Duodenal mucosa (tissue), 2 donors: ENCODE data around the gene RIMS1.
"Not testable (repeated sequence)": the region's sequence is repeated elsewhere in the genome, so short reads cannot be mapped to it uniquely, and the experiment has no call there.

Source experiments
- H3K27ac ChIP-seq: one replicate; pipeline ENCODE4 v1.7.0; 2013; ENCODE audit warnings: low read depth, low read length
- H3K27me3 ChIP-seq, 2 donors: one replicate each; pipeline ENCODE4 v1.7.0; 2013; ENCODE audit warnings: low read length in 2 of 2, control low read depth in 1 of 2; ENCODE audit not compliant: insufficient read depth in 2 of 2, control insufficient read depth in 1 of 2
- H3K36me3 ChIP-seq, 2 donors: one replicate each; pipeline ENCODE4 v1.7.0; 2013; ENCODE audit warnings: low read length in 2 of 2, control low read depth in 1 of 2; ENCODE audit not compliant: insufficient read depth in 2 of 2, control insufficient read depth in 1 of 2
- H3K4me1 ChIP-seq, 2 donors: one replicate each; pipeline ENCODE4 v1.7.0; 2013; ENCODE audit warnings: low read length in 2 of 2, control low read depth in 1 of 2; ENCODE audit not compliant: insufficient read depth in 2 of 2, control insufficient read depth in 1 of 2
- H3K4me3 ChIP-seq, 2 donors: one replicate each; pipeline ENCODE4 v1.7.0; 2013; ENCODE audit warnings: low read length in 2 of 2, low read depth in 1 of 2
- H3K9ac ChIP-seq, 2 donors: one replicate each; pipeline ENCODE4 v1.7.0; 2013; ENCODE audit warnings: low read length in 2 of 2, low read depth in 1 of 2
- H3K9me3 ChIP-seq, 2 donors: one replicate each; pipeline ENCODE4 v1.7.0; 2013; ENCODE audit warnings: low read length in 2 of 2, control low read depth in 1 of 2; ENCODE audit not compliant: control insufficient read depth in 1 of 2

The RIMS1 gene

DNA sequence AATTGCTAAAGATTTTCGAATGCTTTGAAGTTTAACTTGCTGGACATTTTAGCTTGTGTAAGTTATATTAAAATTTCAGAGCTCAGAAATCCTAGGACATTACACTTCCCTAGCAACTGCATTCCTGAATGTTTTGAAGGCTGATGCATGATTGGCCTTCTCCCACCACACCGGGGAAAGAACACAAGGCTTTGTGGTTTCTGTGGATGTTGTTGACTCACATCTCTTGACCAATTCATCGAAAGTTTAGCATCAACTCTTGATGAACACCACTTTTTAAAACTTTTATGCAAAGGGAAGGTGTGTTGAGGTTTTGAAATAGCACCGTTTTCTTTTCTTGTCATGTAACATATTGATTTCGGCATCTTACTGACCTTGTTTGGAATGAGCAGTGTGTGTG, 81.1 kb downstream of the RIMS1 start:
- H3K27me3 ChIP-seq: no peaks in the 10 kb centered on the region
- no peak overlapping the region for H3K27ac ChIP-seq
- H3K9me3 ChIP-seq: no peaks in the 10 kb centered on the region
- no peak overlapping the region for H3K4me3 ChIP-seq
- no peaks in the 10 kb centered on the region for H3K4me1 ChIP-seq
- H3K9ac ChIP-seq: no peak overlapping the region
- H3K36me3 ChIP-seq: no peaks in the 10 kb centered on the region

- Histone ChIP-seq H3K27ac (no peak overlapping the region), H3K4me3 (no peak overlapping the region), H3K9ac (no peak overlapping the region)
Measured at GRCh38 chr6:71977884-71978283, 91.5 kb downstream of the RIMS1 start.

GRCh38 chr6:71979911-71980310, 93.6 kb downstream of the RIMS1 start:
- no peak overlapping the region for H3K4me3 ChIP-seq
- no peak overlapping the region for H3K9ac ChIP-seq
- no peaks in the 10 kb centered on the region for H3K4me1 ChIP-seq
- H3K9me3 ChIP-seq: no peaks in the 10 kb centered on the region
- H3K27ac ChIP-seq: no peak overlapping the region
- no peaks in the 10 kb centered on the region for H3K36me3 ChIP-seq
- H3K27me3 ChIP-seq: no peaks in the 10 kb centered on the region

More at GRCh38 chr6:71977884-71978283, 91.5 kb downstream of the RIMS1 start:
- no peaks in the 10 kb centered on the region for H3K9me3 ChIP-seq
- H3K27me3 ChIP-seq: no peaks in the 10 kb centered on the region
- no peaks in the 10 kb centered on the region for H3K4me1 ChIP-seq
- H3K36me3 ChIP-seq: no peaks in the 10 kb centered on the region

DNA sequence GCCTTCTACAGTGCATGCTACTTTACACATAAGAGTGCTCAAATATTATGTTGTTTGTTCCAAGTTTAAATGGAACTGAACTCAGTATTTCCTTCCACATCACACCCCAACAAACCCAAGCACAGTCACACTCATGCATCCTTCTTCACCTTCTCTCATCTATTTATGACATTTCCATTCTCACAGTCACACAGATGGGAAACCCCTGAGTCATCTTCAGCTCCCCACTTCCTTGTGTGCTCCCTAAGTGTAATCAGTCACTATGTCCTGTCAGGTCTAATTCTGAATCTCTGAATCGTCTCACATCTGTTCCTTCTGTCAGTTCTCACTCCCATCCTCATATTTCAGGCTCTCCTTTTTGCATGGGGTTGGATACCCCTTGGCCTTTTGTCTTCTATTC, 96.0 kb downstream of the RIMS1 start:
- no peaks in the 10 kb centered on the region for H3K9me3 ChIP-seq
- H3K27me3 ChIP-seq: no peaks in the 10 kb centered on the region
- no peak overlapping the region for H3K27ac ChIP-seq
- no peak overlapping the region for H3K4me3 ChIP-seq
- no peaks in the 10 kb centered on the region for H3K36me3 ChIP-seq
- H3K9ac ChIP-seq: no peak overlapping the region
- no peaks in the 10 kb centered on the region for H3K4me1 ChIP-seq

- no peak overlapping the region for H3K27ac ChIP-seq
- no peaks in the 10 kb centered on the region for H3K36me3 ChIP-seq
- no peak overlapping the region for H3K9ac ChIP-seq
- H3K27me3 ChIP-seq: no peaks in the 10 kb centered on the region
- no peaks in the 10 kb centered on the region for H3K4me1 ChIP-seq
- H3K4me3 ChIP-seq: no peak overlapping the region
- no peaks in the 10 kb centered on the region for H3K9me3 ChIP-seq
Measured at GRCh38 chr6:71983131-71983530, 96.8 kb downstream of the RIMS1 start.

DNA sequence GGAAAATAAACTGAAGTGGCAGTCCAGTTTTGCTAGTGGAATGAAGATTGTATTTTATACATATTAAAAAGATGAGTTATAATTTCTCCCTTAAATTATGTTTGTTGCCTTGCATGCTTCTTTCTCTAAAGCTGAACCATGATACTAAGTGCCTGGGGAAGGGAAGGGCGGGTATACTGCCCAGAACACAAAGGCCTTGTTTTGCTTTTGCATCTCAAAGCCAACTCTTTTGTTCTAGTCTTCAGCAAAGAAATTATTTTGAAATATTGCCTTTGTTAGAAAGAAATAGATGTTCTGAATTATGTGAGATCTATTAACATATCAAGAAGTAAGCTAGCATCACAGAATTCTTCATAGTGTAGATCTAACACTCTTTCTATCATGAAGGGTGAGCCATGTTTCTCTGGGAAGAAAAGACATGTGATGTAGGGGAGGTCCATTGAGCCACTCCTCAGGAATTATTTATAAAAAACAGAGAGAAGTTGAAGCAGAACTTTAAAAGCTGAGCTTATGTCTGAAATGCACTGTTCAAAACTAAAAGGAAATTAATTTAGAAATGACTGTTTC, 108.4 kb downstream of the RIMS1 start:
- Histone ChIP-seq H3K27me3 (no peaks in the 10 kb centered on the region), H3K4me1 (no peaks in the 10 kb centered on the region), H3K9me3 (no peaks in the 10 kb centered on the region), H3K9ac (no peak overlapping the region), H3K36me3 (no peaks in the 10 kb centered on the region), H3K27ac (no peak overlapping the region), H3K4me3 (no peak overlapping the region)

DNA sequence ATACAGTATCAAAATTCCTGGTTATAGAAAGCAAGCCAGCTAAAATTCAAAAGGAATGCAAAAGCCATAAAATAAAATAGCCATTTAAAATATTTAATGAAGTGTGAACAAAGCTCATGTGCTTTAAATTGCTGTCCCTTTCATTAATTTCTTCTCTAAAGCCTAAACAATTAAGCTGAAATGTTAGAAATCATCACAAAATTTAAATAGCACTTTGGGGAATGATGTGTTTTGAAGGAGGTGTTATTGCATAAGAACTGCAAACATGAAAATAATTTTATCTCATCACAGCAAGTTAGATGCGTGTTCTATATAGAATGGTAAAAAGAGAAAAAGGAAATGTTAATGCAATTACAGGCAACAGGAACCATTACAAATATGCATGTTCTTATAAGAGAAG, 111.0 kb downstream of the RIMS1 start:
- H3K27ac ChIP-seq: no peak overlapping the region
- no peak overlapping the region for H3K4me3 ChIP-seq
- no peaks in the 10 kb centered on the region for H3K36me3 ChIP-seq
- H3K27me3 ChIP-seq: no peaks in the 10 kb centered on the region
- no peaks in the 10 kb centered on the region for H3K9me3 ChIP-seq
- no peaks in the 10 kb centered on the region for H3K4me1 ChIP-seq
- H3K9ac ChIP-seq: no peak overlapping the region

- no peak overlapping the region for H3K4me3 ChIP-seq
- no peaks in the 10 kb centered on the region for H3K36me3 ChIP-seq
- H3K4me1 ChIP-seq: no peaks in the 10 kb centered on the region
- H3K27me3 ChIP-seq: no peaks in the 10 kb centered on the region
- no peak overlapping the region for H3K27ac ChIP-seq
- H3K9ac ChIP-seq: no peak overlapping the region
- peaks cover 6 to 8% of the 10 kb centered on the region in 2 donors for H3K9me3 ChIP-seq
Measured at GRCh38 chr6:72002415-72002814, 116.1 kb downstream of the RIMS1 start.

GRCh38 chr6:72006591-72006990, 120.2 kb downstream of the RIMS1 start:
- not testable (repeated sequence) for H3K4me1 ChIP-seq, H3K4me3 ChIP-seq, H3K36me3 ChIP-seq, H3K9ac ChIP-seq, H3K9me3 ChIP-seq, H3K27ac ChIP-seq, H3K27me3 ChIP-seq

DNA sequence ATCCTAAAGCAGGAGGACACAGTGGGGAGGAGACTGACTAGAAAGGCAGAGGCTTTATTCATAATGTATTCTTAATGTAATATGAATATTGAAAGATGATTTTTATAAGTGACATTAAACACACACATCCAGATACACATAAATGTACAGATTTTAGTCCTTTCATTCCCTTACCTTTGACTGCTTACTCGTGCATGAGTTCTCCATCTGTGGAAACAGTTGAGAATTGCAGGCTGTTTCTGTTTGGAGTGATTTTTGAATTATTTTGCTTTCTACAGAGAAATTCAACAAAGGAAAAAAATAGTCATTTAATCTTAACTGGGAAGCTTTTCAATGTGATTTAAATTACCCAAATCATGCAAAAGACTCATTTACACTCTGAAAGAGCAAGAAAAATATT, 136.5 kb downstream of the RIMS1 start:
- Histone ChIP-seq H3K4me1 (no peaks in the 10 kb centered on the region), H3K27ac (no peak overlapping the region), H3K27me3 (no peaks in the 10 kb centered on the region), H3K36me3 (no peaks in the 10 kb centered on the region), H3K9ac (no peak overlapping the region), H3K4me3 (no peak overlapping the region), H3K9me3 (peaks cover 0 to under 1% of the 10 kb centered on the region in 2 donors)

- no peaks in the 10 kb centered on the region for H3K27me3 ChIP-seq
- no peak overlapping the region for H3K4me3 ChIP-seq
- no peaks in the 10 kb centered on the region for H3K9me3 ChIP-seq
- no peaks in the 10 kb centered on the region for H3K36me3 ChIP-seq
- no peak overlapping the region for H3K27ac ChIP-seq
- H3K4me1 ChIP-seq: no peaks in the 10 kb centered on the region
- no peak overlapping the region for H3K9ac ChIP-seq
Measured at GRCh38 chr6:72031471-72031870, 145.1 kb downstream of the RIMS1 start.
